A549 (cell line): ENCODE measurements around the gene ITIH5. TPM values are rescaled to one million over a fixed set of nuclear protein-coding genes. Genes with fewer than 3 reads are reported as not detected.
A peak's percentile ranks its signal among the peaks of the same experiment; 100 is the strongest.

Source experiments
- ATAC-seq, 2 experiments: fragments of 200-7000 bp in 1 of 2; fragments of >200 bp in 1 of 2; cut with Nextera tagmentation in 1 of 2; cut with Tn5 transposase in 1 of 2; 3 replicates each; pipeline versions ENCODE4 v1.8.0 to v1.9.1; 2018 to 2020; ENCODE audit warnings: mild to moderate bottlenecking in 1 of 2, moderate library complexity in 1 of 2
- CTCF ChIA-PET: fragments of 300-600 bp; sonication (Branson Sonifier 250); formaldehyde crosslinking; extraction: SDS; loops from one replicate; lab custom pipeline; 2021; ENCODE audit warnings: antibody characterized with exemption, inconsistent platforms; lab: Yijun Ruan, JAX
- POLR2A ChIA-PET: fragments of 350-600 bp; formaldehyde crosslinking; extraction: SDS; loops from one replicate; lab custom pipeline; 2021; ENCODE audit warnings: antibody characterized with exemption, inconsistent platforms; lab: Yijun Ruan, JAX
- DNase-seq, 2 experiments: peaks; one replicate each; pipeline versions ENCODE4 v3.0.0 to v3.0.0-alpha.2; 2011 to 2016; ENCODE audit warnings: low read depth in 1 of 2, low spot score in 1 of 2
- FAIRE-seq: peaks from 2 replicates; lab custom pipeline; 2011; peaks lifted over from hg19 to GRCh38; lab: Jason Lieb, UNC
- H3K27ac ChIP-seq, 2 experiments: fragments of >200 bp; sonication (Bioruptor Twin); formaldehyde crosslinking; 3 replicates each; pipeline ENCODE4 v1.5.1; 2016 to 2017
- H3K4me1 ChIP-seq: fragments of >200 bp; sonication (Bioruptor Twin); formaldehyde crosslinking; 3 replicates; pipeline ENCODE4 v1.6.1; 2016
- H3K4me2 ChIP-seq: fragments of >200 bp; sonication (Bioruptor Twin); formaldehyde crosslinking; 3 replicates; pipeline ENCODE4 v1.6.1; 2016
- H3K4me3 ChIP-seq: fragments of >200 bp; sonication (Bioruptor Twin); formaldehyde crosslinking; 3 replicates; pipeline ENCODE4 v1.5.1; 2016
- H3K9me3 ChIP-seq: fragments of >200 bp; sonication (Bioruptor Twin); formaldehyde crosslinking; 3 replicates; pipeline ENCODE4 v1.6.1; 2016
- CBX8 ChIP-seq: fragments of 200-600 bp; sonication (generic); IDR thresholded peaks from 2 replicates; pipeline ENCODE4 v1.6.1; 2016
- EHMT2 ChIP-seq: fragments of 200-600 bp; sonication (generic); IDR thresholded peaks from 2 replicates; pipeline ENCODE4 v1.6.1; 2016; ENCODE audit warnings: antibody characterized with exemption, low read depth, mild to moderate bottlenecking, moderate library complexity
- EP300 ChIP-seq, 2 experiments: fragments of >200 bp; sonication (Bioruptor Twin); formaldehyde crosslinking; IDR thresholded peaks; 2 replicates in 1 of 2; 3 replicates in 1 of 2; pipeline ENCODE4 v1.6.1; 2016 to 2017
- ESRRA ChIP-seq: fragments of 150-350 bp; IDR thresholded peaks from 2 replicates; pipeline ENCODE4 v1.6.1; 2014; ENCODE audit warnings: mild to moderate bottlenecking, low read length, borderline replicate concordance
- FOSB ChIP-seq: fragments of 250-450 bp; sonication (Bioruptor Pico); IDR thresholded peaks from 2 replicates; pipeline ENCODE4 v1.5.0; 2020; ENCODE audit warnings: mild to moderate bottlenecking, moderate library complexity
- GATA3 ChIP-seq: IDR thresholded peaks from 2 replicates; pipeline ENCODE4 v1.6.1; 2012; ENCODE audit warnings: borderline replicate concordance
- HDAC2 ChIP-seq: fragments of 200-600 bp; sonication (generic); IDR thresholded peaks from 2 replicates; pipeline ENCODE4 v1.6.1; 2016
- HEYL ChIP-seq: fragments of 250-450 bp; sonication (Bioruptor Pico); IDR thresholded peaks from 2 replicates; pipeline ENCODE4 v1.8.0; 2021; ENCODE audit warnings: mild to moderate bottlenecking, moderate library complexity
- HOXB5 ChIP-seq: fragments of 250-450 bp; sonication (Bioruptor Pico); IDR thresholded peaks from 2 replicates; pipeline ENCODE4 v1.5.0; 2020; ENCODE audit warnings: mild to moderate bottlenecking, moderate library complexity
- JUN ChIP-seq, 2 experiments: fragments of >200 bp; sonication (Bioruptor Twin); formaldehyde crosslinking; IDR thresholded peaks; 2 replicates in 1 of 2; 3 replicates in 1 of 2; pipeline ENCODE4 v1.6.1; 2016 to 2017
- JUNB ChIP-seq: fragments of >200 bp; sonication (Bioruptor Twin); formaldehyde crosslinking; IDR thresholded peaks from 2 replicates; pipeline ENCODE4 v1.6.1; 2016
- KDM1A ChIP-seq: fragments of 200-600 bp; sonication (generic); IDR thresholded peaks from 2 replicates; pipeline ENCODE4 v1.6.1; 2016; ENCODE audit warnings: low read depth, mild to moderate bottlenecking
- KDM5A ChIP-seq: fragments of 200-600 bp; sonication (generic); IDR thresholded peaks from 2 replicates; pipeline ENCODE4 v1.6.1; 2016; ENCODE audit warnings: antibody characterized with exemption, mild to moderate bottlenecking
- MAFK ChIP-seq: fragments of 450-650 bp; IDR thresholded peaks from 2 replicates; pipeline ENCODE4 v1.6.1; 2014; ENCODE audit not compliant: partially characterized antibody
- MAZ ChIP-seq: fragments of 150-350 bp; IDR thresholded peaks from 2 replicates; pipeline ENCODE4 v1.6.1; 2014; ENCODE audit warnings: antibody characterized with exemption, low read depth, low read length, borderline replicate concordance
- MYC ChIP-seq: IDR thresholded peaks from 2 replicates; pipeline ENCODE4 v1.6.1; 2012; ENCODE audit warnings: mild to moderate bottlenecking, inconsistent platforms, low read length, improper control_type of control experiment, borderline replicate concordance
- NFE2L2 ChIP-seq: fragments of 150-350 bp; conservative IDR thresholded peaks from 2 replicates; pipeline ENCODE4 v1.6.1; 2014; ENCODE audit warnings: low read length
- PHF8 ChIP-seq: fragments of 200-600 bp; sonication (generic); IDR thresholded peaks from 2 replicates; pipeline ENCODE4 v1.6.1; 2016; ENCODE audit warnings: low read depth, mild to moderate bottlenecking, antibody characterized with exemption, moderate library complexity, borderline replicate concordance
- RFX5 ChIP-seq: fragments of 450-650 bp; IDR thresholded peaks from 2 replicates; pipeline ENCODE4 v1.7.1; 2014; ENCODE audit warnings: antibody characterized with exemption, mild to moderate bottlenecking, moderate library complexity
- RNF2 ChIP-seq: fragments of 200-600 bp; sonication (generic); IDR thresholded peaks from 2 replicates; pipeline ENCODE4 v1.6.1; 2016; ENCODE audit warnings: low read depth, mild to moderate bottlenecking, antibody characterized with exemption, moderate library complexity, borderline replicate concordance
- SMC3 ChIP-seq: fragments of >200 bp; sonication (Bioruptor Twin); formaldehyde crosslinking; IDR thresholded peaks from 3 replicates; pipeline ENCODE4 v1.6.1; 2018; ENCODE audit warnings: inconsistent platforms
- WGBS: methylation state at CpG from one replicate; pipeline ENCODE4 v1.1.6; 2017; ENCODE audit errors: missing lambda C conversion rate; 5-methylcytosine and 5-hydroxymethylcytosine counted together
- polyA plus RNA-seq, 4 experiments: library from polyadenylated mRNA; depleted of rRNA in 3 of 4; stranded (reverse); fragments of >200 nt; fragmentation: RNase III in 1 of 4; extraction: RNeasy Plus Mini Kit Qiagen cat#74134 plus additional on column Dnase treatment in 1 of 4; gene quantifications; 2 replicates in 3 of 4; 3 replicates in 1 of 4; pipeline ENCODE4 v1.2.3, GENCODE V29; 2011 to 2017
- TF ChIP-seq, protein P1 (sequence below): fragments of 250-450 bp; sonication (Bioruptor Pico); IDR thresholded peaks from 2 replicates; pipeline ENCODE4 v1.5.0; 2021; ENCODE audit warnings: mild to moderate bottlenecking, moderate library complexity, borderline replicate concordance
- TF ChIP-seq, protein P2 (sequence below): fragments of 150-350 bp; IDR thresholded peaks from 2 replicates; pipeline ENCODE4 v1.6.1; 2014; ENCODE audit warnings: low read depth, mild to moderate bottlenecking, low read length
- TF ChIP-seq, protein P3 (sequence below): fragments of >200 bp; sonication (Bioruptor Twin); formaldehyde crosslinking; IDR thresholded peaks from 3 replicates; pipeline ENCODE4 v1.5.1; 2016
- TF ChIP-seq, protein P4 (sequence below): fragments of >200 bp; sonication (Bioruptor Twin); formaldehyde crosslinking; IDR thresholded peaks from 2 replicates; pipeline ENCODE4 v1.6.1; 2016
- TF ChIP-seq, protein P5 (sequence below): IDR thresholded peaks from 2 replicates; pipeline ENCODE4 v1.6.1; 2012
- TF ChIP-seq, protein P6 (sequence below): fragments of >200 bp; sonication (Bioruptor Twin); formaldehyde crosslinking; IDR thresholded peaks from 3 replicates; pipeline ENCODE4 v1.6.1; 2016

The ITIH5 gene
- polyA plus RNA-seq, 2 of the 4 experiments (the other 2 are of a cell fraction): 0.03 to 0.05 TPM

DNA sequence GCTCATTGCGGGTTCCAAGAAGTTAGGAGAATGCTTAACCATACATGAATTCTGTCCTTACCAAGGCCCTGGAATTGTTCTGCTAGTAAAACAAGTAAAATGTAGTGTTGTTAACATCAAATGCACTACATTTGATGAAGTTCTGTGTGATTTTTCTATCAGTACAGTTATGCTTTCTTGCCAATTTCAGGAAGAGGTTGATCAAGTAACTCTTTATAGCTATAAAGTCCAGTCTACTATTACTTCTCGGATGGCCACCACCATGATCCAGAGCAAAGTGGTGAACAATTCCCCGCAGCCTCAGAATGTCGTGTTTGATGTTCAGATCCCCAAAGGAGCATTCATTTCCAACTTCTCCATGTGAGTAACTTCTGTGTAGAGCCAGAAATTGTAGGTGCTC lies 42.1 kb upstream of the ITIH5 start:
- FAIRE-seq (no peak), ATAC-seq (no peak), DNase-seq (no peak)
- CTCF ChIA-PET: interaction anchor here (0.9 to 4.7 kb wide), 3 partner anchors 9 to 51 kb away, joined by 3 to 27 read pairs (median 7); no protein-coding TSS in a partner anchor
- POLR2A ChIA-PET: interaction anchor here (1.2 kb wide), 1 partner anchor 79 kb away, joined by 3 read pairs; the partner anchor contains the start of genes ATP5F1C and KIN
- WGBS: 75% methylated on average over 4 of the region's 4 CpGs
- H3K4me2 ChIP-seq: no peak overlapping the region
- no peaks in the 10 kb centered on the region for H3K9me3 ChIP-seq
- peaks cover 14% of the 10 kb centered on the region; the same call in 2 of the 3 replicates for H3K4me1 ChIP-seq
- TF ChIP-seq JUN (IDR thresholded peaks at IDR 0.05) (no peak), EHMT2 (no peak), SMC3 (no peak), MAZ (no peak), NFE2L2 (no peak), CBX8 (no peak), ESRRA (no peak), PHF8 (no peak), HOXB5 (no peak), HDAC2 (no peak), JUNB (no peak)
- TF ChIP-seq, protein P1, sequence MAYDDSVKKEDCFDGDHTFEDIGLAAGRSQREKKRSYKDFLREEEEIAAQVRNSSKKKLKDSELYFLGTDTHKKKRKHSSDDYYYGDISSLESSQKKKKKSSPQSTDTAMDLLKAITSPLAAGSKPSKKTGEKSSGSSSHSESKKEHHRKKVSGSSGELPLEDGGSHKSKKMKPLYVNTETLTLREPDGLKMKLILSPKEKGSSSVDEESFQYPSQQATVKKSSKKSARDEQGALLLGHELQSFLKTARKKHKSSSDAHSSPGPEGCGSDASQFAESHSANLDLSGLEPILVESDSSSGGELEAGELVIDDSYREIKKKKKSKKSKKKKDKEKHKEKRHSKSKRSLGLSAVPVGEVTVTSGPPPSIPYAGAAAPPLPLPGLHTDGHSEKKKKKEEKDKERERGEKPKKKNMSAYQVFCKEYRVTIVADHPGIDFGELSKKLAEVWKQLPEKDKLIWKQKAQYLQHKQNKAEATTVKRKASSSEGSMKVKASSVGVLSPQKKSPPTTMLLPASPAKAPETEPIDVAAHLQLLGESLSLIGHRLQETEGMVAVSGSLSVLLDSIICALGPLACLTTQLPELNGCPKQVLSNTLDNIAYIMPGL: no peak
- TF ChIP-seq, protein P2, sequence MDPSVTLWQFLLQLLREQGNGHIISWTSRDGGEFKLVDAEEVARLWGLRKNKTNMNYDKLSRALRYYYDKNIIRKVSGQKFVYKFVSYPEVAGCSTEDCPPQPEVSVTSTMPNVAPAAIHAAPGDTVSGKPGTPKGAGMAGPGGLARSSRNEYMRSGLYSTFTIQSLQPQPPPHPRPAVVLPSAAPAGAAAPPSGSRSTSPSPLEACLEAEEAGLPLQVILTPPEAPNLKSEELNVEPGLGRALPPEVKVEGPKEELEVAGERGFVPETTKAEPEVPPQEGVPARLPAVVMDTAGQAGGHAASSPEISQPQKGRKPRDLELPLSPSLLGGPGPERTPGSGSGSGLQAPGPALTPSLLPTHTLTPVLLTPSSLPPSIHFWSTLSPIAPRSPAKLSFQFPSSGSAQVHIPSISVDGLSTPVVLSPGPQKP: no peak
- H3K27ac ChIP-seq: no peak overlapping the region
- H3K4me3 ChIP-seq: no peak overlapping the region

DNA sequence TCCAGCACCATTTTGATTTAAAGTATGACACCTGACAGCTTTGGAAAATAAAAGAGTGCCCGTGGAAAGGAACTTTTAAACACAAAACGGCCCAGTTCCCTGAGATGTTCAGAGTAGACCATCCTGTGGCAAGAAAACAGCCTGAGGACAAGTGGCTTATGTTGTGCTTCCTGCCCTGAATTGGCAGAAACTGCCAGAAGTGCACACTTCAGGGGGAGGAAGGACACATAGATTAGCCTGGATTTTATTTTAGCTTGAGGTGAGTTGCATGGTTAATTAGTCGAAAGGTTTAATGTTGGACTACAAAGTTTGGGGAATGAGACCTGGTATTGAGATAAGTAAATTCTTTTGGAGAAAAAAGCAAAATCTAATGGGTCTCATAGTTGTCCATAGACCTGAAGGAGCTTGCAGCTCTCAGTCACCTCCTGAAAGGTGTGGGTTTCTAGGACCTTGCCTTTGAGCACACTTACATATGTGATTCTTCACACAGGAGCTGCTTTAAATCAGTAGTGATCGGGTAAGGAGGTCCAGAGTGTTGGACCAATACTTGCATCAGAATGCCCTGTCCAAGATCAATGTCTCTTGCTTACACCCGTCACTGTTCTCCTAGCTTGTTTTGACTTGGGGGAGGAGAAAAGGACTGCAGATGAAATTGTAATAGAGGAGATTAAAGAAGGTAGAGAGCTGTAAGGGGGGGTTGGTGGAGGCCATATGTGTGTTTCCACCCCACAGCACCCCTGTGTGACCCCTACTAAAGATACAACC lies 41.3 kb upstream of the ITIH5 start:
- ATAC-seq (no peak), FAIRE-seq (no peak), DNase-seq (no peak)
- H3K4me3 ChIP-seq: no peak overlapping the region
- ChIA-PET CTCF (interaction anchor here (0.6 to 4.7 kb wide), 5 partner anchors 9 to 921 kb away, joined by 3 to 27 read pairs (median 3); no protein-coding TSS in a partner anchor), POLR2A (interaction anchor here (1.2 kb wide), 1 partner anchor 80 kb away, joined by 3 read pairs; the partner anchor contains the start of genes ATP5F1C and KIN)
- H3K4me2 ChIP-seq: no peak overlapping the region
- peaks cover 14% of the 10 kb centered on the region; the same call in 2 of the 3 replicates for H3K4me1 ChIP-seq
- TF ChIP-seq EHMT2 (no peak), KDM5A (no peak), EP300 (IDR thresholded peaks at IDR 0.05) (no peak), KDM1A (no peak), MAFK (no peak), MYC (no peak), SMC3 (no peak), RFX5 (no peak), RNF2 (no peak), PHF8 (no peak), HEYL (CRISPR knock-in tag) (no peak), GATA3 (no peak), CBX8 (no peak), NFE2L2 (no peak), FOSB (CRISPR knock-in tag) (no peak)
- TF ChIP-seq, protein P3, sequence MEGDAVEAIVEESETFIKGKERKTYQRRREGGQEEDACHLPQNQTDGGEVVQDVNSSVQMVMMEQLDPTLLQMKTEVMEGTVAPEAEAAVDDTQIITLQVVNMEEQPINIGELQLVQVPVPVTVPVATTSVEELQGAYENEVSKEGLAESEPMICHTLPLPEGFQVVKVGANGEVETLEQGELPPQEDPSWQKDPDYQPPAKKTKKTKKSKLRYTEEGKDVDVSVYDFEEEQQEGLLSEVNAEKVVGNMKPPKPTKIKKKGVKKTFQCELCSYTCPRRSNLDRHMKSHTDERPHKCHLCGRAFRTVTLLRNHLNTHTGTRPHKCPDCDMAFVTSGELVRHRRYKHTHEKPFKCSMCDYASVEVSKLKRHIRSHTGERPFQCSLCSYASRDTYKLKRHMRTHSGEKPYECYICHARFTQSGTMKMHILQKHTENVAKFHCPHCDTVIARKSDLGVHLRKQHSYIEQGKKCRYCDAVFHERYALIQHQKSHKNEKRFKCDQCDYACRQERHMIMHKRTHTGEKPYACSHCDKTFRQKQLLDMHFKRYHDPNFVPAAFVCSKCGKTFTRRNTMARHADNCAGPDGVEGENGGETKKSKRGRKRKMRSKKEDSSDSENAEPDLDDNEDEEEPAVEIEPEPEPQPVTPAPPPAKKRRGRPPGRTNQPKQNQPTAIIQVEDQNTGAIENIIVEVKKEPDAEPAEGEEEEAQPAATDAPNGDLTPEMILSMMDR: no peak
- TF ChIP-seq, protein P4, sequence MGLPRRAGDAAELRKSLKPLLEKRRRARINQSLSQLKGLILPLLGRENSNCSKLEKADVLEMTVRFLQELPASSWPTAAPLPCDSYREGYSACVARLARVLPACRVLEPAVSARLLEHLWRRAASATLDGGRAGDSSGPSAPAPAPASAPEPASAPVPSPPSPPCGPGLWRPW: no peak
- TF ChIP-seq, protein P5, sequence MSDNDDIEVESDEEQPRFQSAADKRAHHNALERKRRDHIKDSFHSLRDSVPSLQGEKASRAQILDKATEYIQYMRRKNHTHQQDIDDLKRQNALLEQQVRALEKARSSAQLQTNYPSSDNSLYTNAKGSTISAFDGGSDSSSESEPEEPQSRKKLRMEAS: no peak
- TF ChIP-seq, protein P2: no peak
- TF ChIP-seq, protein P6, sequence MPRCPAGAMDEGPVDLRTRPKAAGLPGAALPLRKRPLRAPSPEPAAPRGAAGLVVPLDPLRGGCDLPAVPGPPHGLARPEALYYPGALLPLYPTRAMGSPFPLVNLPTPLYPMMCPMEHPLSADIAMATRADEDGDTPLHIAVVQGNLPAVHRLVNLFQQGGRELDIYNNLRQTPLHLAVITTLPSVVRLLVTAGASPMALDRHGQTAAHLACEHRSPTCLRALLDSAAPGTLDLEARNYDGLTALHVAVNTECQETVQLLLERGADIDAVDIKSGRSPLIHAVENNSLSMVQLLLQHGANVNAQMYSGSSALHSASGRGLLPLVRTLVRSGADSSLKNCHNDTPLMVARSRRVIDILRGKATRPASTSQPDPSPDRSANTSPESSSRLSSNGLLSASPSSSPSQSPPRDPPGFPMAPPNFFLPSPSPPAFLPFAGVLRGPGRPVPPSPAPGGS: no peak
- 54% methylated on average over 5 of the region's 5 CpGs for WGBS
- H3K9me3 ChIP-seq: no peaks in the 10 kb centered on the region
- peak overlapping the region; percentile 52 to 61 for H3K27ac ChIP-seq
